RPMI7951 (cell line): ENCODE results near the gene SALL4. TPM values are rescaled to one million over a fixed set of nuclear protein-coding genes. Genes with fewer than 3 reads are reported as not detected.
"Not testable (repeated sequence)": the region's sequence is repeated elsewhere in the genome, so short reads cannot be mapped to it uniquely, and the experiment has no call there.

Experiments used
- DNase-seq: peaks from one replicate; pipeline ENCODE4 v3.0.0-alpha.2; 2012; ENCODE audit warnings: low read depth
- total RNA-seq: library from RNA; depleted of rRNA; stranded (reverse); fragments of >200 nt; shearing (Covaris generic); gene quantifications from 2 replicates; pipeline ENCODE4 v1.2.3, GENCODE V29; 2014; rRNA removed

SALL4 gene
- 2.3 and 2.5 TPM in 2 replicates for total RNA-seq

DNA sequence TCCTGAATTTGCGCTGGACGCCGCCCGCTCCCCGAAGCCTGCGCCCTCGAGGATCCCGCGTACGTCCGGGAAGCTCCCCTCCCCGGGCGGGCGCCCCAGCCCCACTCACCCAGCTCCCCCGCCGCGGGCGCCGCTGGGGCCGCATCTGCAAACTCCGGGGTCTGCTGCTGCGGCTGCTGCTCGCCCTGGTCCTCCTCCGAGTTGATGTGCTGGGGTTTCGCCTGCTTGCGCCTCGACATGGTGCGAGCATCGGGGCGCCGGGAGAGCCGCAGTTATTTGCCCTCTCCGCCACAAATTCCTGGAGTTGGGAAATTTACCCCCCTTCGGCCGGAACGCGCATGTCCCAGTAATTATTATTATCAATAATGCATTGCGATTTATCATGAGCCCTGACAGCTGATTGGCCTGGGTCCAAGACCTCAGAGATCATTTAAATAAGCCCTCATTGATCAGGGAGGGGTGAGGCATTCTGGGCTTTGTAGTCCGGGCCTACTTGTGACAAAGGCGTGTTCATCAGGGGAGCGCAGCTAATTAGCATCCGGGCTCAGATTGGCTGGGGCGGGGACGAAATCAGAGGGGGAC, at the start of gene SALL4:
TSS of gene SALL4 (minus strand) at position 352 of the 582 bp plus-strand sequence. CDS start at position 239, 113 bp downstream.
- peak; percentile 70 for DNase-seq

- DNase-seq = no peak
Measured at GRCh38 chr20:51848346-51848745, 46.0 kb upstream of the SALL4 start.

GRCh38 chr20:51840865-51841264, 38.5 kb upstream of the SALL4 start:
- DNase-seq = no peak

- no peak for DNase-seq
Measured at GRCh38 chr20:51837876-51838420, 35.6 kb upstream of the SALL4 start.

DNA sequence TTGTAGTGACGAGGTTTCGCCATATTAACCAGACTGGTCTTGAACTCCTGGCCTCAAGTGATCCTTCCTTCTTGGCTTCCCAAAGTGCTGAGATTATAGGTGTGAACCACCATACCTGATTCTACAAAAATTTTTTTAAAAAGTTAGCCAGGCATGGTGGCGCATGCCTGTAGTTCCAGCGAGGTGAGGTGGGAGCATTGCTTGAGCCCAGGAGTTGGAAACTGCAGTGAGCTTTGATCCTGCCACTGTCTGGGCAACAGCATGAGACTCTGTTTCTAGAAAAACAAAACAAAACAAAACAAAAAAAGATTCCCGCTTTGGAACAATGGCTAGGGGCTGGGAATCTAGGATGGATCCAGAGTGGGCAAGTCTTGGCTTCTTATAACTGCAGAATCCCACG, 35.1 kb upstream of the SALL4 start:
- DNase-seq = no peak

DNA sequence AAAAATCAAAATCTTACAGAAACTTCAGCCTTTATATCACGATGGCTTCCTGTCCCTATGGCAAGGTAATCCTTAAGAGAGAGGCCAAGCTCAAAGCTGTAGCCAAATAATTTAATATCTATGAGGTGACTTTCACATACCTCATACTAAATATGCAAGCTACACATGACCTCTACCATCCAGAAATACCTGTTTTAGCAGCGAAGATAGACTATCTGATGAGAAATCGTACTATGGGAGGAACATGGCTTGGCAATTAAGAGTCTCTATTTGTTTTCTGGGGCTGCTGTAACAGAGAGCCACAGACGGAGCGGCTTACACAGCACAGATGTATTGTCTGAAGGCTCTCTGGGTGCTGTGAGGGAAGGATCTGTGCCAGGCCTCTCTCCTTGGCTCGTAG, 31.0 kb upstream of the SALL4 start:
- no peak for DNase-seq

- DNase-seq = no peak
Measured at GRCh38 chr20:51832276-51832675, 30.0 kb upstream of the SALL4 start.

DNA sequence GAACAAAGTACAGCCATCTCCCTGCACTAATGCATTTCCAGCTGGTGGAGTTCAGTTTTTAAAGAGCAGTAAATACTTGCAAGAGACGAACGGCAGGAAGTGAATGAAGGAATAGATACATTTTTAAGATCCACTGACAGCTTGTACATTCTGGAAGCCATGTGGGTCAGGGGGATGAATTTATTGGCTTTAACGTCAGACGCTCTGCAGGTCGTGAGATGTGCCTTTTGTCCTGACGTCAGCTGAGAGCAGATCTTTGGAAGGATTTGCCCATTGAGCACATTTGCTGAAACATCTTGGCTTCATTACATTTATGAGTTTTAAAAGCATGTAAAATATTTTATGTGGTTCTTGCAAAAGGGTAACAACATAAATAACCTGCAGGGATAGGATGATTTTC, 29.5 kb upstream of the SALL4 start:
- no peak for DNase-seq

DNA sequence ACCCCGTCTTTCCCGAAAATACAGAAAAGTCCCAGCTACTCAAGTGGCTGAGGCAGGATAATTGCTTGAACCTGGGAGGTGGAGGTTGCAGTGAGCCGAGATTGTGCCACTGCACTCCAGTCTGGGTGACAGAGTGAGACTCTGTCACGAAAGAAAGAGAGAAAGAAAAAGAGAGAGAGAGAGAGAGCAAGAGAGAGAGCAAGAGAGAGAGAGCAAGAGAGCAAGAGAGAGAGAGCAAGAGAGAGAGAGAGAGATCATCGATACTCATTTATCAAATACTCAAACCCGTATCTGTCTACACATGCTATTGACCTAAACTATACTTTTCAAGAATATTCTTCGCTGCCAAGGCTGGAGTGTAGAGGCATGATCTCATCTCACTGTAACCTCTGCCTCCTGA, 28.2 kb upstream of the SALL4 start:
- DNase-seq = no peak

GRCh38 chr20:51828762-51829161, 26.4 kb upstream of the SALL4 start:
- no peak for DNase-seq

- no peak for DNase-seq
Measured at GRCh38 chr20:51826372-51826771, 24.1 kb upstream of the SALL4 start.

DNA sequence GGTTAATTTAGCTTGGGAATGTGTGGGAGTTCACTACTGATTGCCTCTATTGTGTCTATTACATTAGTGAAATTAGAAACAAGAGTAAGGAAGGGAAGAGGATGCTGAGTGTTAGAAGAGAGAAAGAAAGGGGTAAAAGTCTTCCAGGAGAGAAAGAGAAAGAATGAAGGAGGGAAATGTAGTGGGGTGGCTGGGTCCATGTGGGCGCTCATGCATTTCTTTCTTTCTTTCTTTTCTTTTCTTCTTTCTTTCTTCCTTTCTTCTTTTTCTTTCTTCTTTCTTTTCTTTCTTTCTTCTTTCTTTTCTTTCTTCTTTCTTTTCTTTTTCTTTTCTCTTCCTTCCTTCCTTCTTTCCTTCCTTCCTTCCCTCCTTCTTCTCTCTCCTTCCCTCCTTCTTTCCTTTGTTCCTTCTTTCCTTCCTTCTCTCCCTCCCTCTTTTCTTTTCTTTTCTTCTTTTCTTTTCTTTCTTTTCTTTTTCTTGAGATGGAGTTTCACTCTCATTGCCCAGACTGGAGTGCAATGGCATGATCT, 16.2 kb upstream of the SALL4 start:
- DNase-seq = no peak

DNA sequence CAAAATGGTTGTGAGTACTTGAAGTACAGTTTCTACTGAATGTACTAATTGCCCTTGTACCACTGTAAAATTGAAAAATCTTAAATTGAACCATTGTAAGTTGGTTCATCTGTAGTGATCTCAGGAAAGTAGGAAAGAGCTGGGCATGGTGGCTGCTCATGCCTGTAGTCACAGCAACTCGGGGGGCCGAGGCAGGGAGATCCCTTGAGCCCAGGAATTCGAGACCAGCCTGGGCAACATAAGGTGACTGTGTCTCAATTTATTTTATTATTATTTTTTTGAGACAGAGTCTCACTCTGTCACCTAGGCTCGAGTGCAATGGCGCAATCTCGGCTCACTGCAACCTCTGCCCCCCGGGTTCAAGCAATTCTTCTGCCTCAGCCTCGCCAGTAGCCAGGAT, 14.5 kb upstream of the SALL4 start:
- DNase-seq = not testable (repeated sequence)

- DNase-seq = no peak
Measured at GRCh38 chr20:51815383-51816076, 13.2 kb upstream of the SALL4 start.

- DNase-seq = no peak
Measured at GRCh38 chr20:51812861-51813260, 10.5 kb upstream of the SALL4 start.

- no peak for DNase-seq
Measured at GRCh38 chr20:51811514-51812128, 9.3 kb upstream of the SALL4 start.

DNA sequence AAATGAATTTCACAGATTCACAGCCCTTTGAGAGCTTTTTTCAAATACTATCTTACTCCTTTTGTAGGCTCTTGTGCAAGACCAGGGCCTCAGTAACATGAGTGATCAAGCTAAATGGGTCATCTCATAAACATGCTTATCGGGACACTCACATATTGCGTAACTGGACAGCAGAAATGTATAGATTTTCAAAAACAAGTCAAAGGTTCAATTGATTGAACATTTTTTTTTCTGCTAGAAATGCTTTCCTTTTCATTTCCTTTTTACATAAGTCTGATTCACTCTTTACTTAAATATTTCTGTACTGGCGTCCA, 8.7 kb upstream of the SALL4 start:
- no peak for DNase-seq

DNA sequence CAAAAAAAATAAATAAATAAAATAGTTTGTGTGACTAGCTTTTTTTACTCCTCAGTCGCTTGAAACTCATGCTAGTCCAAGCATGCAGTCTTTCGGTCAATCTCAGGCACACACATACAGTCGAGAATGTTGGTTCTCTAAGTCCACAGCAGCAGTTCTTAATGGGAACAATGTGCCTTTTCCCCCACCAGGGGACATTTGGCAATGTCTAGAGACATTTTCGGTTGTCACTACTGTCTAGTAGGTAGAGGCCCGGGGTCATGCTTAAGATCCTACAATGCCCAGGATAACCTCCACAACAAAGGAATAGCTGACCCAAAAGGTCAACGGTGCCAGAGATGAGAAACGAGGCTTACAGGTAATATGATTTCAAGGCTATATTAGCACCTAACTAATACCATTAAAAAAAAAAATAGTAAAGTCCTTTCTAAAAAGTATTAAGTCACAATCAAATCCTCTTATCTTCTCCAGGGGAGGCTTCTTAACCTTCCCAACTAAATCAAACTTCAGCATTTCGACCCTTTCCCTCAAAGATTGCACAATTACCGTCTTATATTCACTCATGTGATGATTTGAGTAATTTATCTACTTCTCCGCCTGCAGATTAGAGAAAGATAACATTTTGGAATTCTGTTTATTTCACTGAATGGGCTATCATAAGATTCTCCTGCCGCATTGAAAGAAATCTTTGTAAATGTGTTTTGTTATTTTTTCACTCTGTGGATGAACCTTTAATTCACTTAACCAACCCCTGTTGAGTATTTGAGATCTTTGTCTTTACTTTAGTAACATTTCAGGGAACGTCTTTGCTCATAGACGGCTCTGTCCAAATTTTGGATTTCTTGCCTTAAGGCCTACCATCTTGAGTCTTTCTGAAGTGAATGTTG, 8.1 kb upstream of the SALL4 start:
- no peak for DNase-seq

DNA sequence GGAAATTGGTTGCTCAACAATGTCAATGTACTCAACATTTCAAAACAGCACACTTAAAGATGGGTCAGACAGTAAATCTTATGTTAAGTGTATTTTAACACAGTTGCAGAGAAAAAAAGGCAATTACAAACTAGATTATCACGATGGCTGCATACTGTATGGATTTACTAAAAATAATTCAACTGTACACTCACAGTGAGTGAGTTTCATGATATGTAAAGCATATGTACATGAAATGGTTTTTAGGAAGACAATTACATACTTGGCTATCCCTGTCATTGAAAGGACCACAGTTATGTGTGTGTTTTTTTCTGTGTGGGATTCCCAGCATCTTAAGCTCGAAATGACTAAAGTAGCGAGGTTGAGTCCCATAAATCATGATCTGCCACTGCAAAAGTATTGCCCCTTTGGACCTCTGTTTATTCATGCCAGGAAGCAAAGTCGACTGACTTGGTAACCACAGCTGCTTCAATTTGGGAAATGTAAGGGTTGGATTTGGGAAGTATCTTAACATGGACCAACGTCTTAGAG, 5.5 kb upstream of the SALL4 start:
- peak; percentile 21 for DNase-seq

GRCh38 chr20:51804754-51805153, 2.4 kb upstream of the SALL4 start:
- no peak for DNase-seq

DNA sequence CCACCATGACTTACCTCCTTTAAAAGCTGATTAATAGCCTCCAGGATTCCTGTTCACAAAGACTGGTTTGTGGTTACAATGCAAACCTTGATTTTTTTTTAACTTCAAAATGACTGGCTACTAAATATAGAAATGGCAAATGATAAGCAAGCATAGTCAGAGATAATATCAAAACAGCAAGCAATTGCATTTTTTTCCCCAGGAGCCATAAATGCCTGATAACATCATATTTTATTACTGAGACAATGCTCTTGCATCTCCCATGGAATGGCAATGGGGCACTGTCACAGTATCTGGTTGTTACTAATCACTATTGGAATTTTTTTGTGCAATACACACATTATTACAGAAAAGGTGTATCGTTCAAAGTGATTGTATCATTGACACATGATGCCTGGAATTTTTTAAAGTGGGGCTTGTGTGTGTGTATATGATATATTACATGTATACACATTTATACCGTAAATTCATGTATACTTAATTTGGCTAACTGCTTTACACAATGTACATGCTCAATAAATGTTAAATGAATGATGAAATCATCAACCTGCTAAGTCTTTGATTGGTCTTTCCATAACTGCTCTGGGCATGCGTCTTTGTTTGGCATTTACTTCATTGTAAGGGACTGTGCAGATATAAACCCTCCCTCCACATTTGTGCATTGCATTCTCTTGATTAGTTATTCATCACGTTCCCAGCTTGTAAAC, 980 bp upstream of the SALL4 start:
- peak; percentile 38 for DNase-seq
